AG10803 (cell line): ENCODE measurements around the gene OTOS.

Source experiments
- DNase-seq: peaks from one replicate; pipeline ENCODE4 v3.0.0; 2010; ENCODE audit warnings: low read depth
- H3K4me3 ChIP-seq: 2 replicates; pipeline ENCODE4 v1.5.1; 2011; ENCODE audit warnings: mild to moderate bottlenecking, low read length, control low read depth
- TF ChIP-seq, protein P1 (sequence below): conservative IDR thresholded peaks from 2 replicates; pipeline ENCODE4 v1.5.1; 2011; ENCODE audit warnings: mild to moderate bottlenecking, low read length, control low read depth, inconsistent platforms

OTOS gene

DNA sequence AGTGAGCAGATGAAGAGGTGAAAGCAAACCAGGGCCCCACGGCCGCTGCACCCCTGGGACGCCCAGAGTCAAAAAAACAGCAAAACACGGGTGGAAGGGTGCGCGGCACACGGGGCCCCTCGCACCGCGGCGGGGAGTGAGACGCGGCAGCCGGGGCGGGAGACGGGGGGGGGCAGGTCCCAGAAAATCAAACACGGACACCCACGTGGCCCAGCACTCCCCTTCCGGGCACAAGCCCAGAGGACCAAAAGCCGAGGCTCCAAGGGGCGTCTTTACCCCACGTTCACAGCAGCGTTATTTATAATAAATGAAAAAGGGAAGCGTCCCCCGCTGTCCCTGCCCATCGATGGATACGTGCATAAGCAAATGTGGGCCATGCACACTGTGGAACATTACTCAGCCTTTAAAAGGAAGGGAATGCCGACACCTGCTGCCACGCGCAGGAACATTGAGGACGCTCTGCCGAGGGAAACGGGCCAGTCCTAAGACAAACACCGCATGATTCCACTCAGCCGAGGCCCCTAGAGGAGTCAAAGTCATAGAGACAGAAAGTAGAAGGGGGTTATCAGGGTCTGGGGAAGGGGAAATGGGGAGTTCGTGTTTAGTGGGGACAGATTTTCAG lies 3.7 kb downstream of the OTOS start:
- no peak for DNase-seq
- TF ChIP-seq, protein P1, sequence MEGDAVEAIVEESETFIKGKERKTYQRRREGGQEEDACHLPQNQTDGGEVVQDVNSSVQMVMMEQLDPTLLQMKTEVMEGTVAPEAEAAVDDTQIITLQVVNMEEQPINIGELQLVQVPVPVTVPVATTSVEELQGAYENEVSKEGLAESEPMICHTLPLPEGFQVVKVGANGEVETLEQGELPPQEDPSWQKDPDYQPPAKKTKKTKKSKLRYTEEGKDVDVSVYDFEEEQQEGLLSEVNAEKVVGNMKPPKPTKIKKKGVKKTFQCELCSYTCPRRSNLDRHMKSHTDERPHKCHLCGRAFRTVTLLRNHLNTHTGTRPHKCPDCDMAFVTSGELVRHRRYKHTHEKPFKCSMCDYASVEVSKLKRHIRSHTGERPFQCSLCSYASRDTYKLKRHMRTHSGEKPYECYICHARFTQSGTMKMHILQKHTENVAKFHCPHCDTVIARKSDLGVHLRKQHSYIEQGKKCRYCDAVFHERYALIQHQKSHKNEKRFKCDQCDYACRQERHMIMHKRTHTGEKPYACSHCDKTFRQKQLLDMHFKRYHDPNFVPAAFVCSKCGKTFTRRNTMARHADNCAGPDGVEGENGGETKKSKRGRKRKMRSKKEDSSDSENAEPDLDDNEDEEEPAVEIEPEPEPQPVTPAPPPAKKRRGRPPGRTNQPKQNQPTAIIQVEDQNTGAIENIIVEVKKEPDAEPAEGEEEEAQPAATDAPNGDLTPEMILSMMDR: no peak
- peak overlapping the region; percentile 87 for H3K4me3 ChIP-seq

DNA sequence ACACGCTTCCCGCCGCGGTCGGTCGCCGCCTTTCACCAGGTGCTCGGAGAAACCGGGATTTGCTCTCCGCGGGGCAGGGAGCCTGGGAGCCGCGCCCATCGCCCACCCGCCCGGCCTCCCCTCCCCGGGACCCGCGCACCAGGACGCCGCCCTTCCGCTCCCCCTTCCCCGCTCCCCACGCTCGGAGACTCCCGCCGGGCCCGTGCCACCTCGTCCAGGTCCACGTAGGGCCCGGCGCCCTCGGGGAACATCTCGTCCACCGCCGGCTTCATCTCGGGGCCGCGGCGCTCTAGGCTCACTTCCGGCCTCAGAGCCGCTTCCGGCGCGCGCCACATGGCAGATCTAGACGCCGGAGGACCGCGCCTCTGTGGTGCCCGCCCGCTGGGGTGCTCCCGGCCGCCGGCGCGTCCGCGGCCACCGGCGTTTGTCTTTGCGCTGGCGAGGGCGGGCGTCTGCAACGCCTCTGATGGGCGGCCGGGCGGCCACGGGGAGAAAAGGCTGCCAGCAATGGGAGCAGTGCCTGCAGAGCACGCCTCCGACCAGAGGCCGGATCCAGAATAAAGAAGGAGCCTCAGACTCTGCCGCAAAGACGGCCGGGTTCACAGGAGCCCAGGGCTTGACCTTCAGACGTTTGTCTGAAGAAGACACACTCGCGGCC lies 4.3 kb downstream of the OTOS start, which contains the start of gene COPS9:
TSS of gene COPS9 (minus strand) at position 293 of the 658 bp plus-strand sequence. CDS start at position 272, 21 bp downstream.
- TF ChIP-seq, protein P1: no peak
- peak within 1 kb of the TSS; percentile 87 for H3K4me3 ChIP-seq
- DNase-seq: peak; percentile 91

DNA sequence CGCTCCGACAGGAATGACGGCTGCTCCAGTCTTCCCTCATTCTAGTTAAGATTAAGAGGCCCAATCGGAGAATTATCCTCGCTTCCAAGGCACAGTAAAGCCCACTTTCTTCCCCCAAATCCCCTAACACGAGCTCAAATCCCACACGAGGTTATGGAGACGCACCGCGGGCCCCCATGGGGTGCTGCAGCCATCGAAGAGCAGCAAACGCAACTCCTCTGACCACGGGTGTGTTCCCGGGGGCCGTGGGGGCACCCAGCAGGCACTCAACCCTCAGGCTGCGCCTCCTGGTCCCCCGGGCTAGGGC lies 4.8 kb downstream of the OTOS start:
- DNase-seq: no peak
- peak overlapping the region; percentile 87 for H3K4me3 ChIP-seq
- TF ChIP-seq, protein P1: no peak

DNA sequence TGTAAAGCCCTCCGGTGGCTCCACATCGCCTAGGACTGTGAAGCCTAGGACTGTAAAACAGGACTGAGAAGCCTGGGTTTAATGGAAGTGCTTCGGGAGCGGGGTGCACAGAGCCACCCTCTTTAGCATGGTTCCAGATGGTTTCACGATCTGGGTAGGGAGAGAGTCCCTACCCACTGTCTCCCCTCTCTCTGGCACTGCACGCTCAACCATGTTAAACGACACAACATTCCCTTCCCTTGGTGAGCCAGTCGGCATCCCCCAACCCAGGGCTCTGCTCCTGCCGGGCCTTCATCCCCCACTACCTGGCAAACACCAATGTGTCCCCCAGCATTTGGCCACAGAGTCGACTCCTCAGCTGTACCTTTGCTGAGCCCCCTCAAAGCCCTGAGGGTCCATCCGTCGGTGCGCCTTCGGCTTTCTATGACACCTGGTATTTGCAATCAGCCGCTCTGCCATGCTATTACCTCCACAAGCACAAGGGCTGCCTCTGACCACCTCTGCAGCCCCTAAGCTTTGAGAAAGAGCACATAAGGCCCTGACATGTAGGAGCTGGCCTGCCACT lies 5.4 kb downstream of the OTOS start:
- peak overlapping the region; percentile 87 for H3K4me3 ChIP-seq
- TF ChIP-seq, protein P1: no peak
- DNase-seq: no peak

DNA sequence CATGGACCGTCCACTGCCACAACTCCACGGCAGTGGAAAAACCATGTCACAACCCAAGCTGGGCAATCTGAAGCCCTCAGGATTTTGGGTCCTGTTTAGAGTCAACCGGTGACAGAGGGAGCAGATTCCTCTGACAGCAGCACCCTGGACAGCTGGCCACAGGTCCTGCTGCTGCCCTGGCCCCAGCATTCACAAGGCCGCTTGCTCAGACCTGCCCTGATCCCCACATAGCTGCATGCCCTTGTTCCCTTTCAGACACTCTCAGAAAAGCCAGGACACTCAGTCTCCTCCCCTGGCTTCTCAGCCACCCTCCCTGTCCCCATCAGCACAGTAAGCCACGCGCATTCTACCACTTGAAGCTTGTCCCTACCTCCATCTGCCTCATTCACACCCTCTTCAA lies 6.0 kb downstream of the OTOS start:
- TF ChIP-seq, protein P1: no peak
- DNase-seq: no peak
- H3K4me3 ChIP-seq: peak overlapping the region; percentile 87

DNA sequence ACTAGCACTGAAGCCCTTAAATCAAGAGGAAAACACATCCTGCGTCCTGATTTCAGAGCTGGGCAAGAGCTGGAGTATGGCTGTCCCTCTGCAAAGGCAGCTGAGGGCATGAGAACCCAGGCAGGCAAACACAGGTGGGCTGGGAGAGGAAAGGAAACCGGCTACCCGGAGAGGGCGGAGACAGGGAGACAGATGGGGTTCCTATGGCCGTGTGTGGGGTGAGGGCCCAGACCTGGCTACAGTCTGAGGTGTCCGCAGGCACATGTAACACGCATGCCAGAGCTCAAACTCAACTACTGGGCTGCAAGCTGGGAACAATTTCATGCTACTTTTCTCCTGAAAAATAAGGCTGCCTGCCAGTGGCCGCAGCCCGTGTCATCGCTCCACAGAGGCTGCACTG lies 7.1 kb downstream of the OTOS start:
- DNase-seq: no peak
- TF ChIP-seq, protein P1: no peak
- H3K4me3 ChIP-seq: no peak overlapping the region

DNA sequence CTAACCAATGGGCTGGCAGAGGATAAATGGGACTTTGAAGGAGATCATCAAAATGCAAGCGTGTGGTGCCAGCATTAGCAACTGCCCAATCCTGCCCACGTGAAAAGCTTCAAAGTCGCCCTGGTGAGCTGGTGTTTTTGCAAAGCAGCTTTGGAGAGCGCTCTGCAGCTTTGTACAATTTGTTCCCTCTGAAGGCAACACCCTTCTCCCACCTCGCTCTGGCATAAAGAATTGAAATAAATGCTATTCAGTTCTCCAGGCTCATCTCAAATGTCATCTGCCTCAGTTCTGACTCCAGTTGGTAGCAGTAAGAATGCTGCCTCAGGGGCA lies 7.8 kb downstream of the OTOS start:
- DNase-seq: no peak
- H3K4me3 ChIP-seq: no peak overlapping the region
- TF ChIP-seq, protein P1: no peak
